Osteoblast (primary cell): ENCODE results near the gene AAGAB. TPM values are rescaled to one million over a fixed set of nuclear protein-coding genes. Genes with fewer than 3 reads are reported as not detected.

Source experiments
- DNase-seq: peaks from one replicate; pipeline ENCODE4 v3.0.0; 2011; ENCODE audit warnings: low spot score, mixed read lengths; ENCODE audit not compliant: insufficient read length; ENCODE audit errors: missing footprints
- H2AFZ ChIP-seq: 2 replicates; pipeline ENCODE4 v1.6.0; 2011; ENCODE audit warnings: mild to moderate bottlenecking, low read length
- H3K27ac ChIP-seq: 2 replicates; pipeline ENCODE4 v1.5.1; 2011; ENCODE audit warnings: mild to moderate bottlenecking, low read depth, low read length, moderate library complexity
- H3K27me3 ChIP-seq: 2 replicates; pipeline ENCODE4 v1.6.0; 2012; ENCODE audit warnings: mild to moderate bottlenecking, control low read depth, inconsistent platforms, low read length, moderate library complexity; ENCODE audit not compliant: insufficient read depth
- H3K36me3 ChIP-seq: 2 replicates; pipeline ENCODE4 v1.5.1; 2011; ENCODE audit warnings: mild to moderate bottlenecking, low read length, control low read depth, moderate library complexity; ENCODE audit not compliant: insufficient read depth
- H3K4me1 ChIP-seq: 2 replicates; pipeline ENCODE4 v1.5.1; 2011; ENCODE audit warnings: mild to moderate bottlenecking, low read length, control low read depth, moderate library complexity; ENCODE audit not compliant: insufficient read depth
- H3K4me2 ChIP-seq: 2 replicates; pipeline ENCODE4 v1.6.0; 2011; ENCODE audit warnings: mild to moderate bottlenecking, low read length; ENCODE audit not compliant: insufficient read depth
- H3K4me3 ChIP-seq: fragments of 200-600 bp; sonication (generic); 3 replicates; pipeline ENCODE4 v1.5.1; 2012; ENCODE audit warnings: mild to moderate bottlenecking, low read length, inconsistent platforms; ENCODE audit not compliant: insufficient read depth
- H3K79me2 ChIP-seq: 2 replicates; pipeline ENCODE4 v1.6.0; 2012; ENCODE audit warnings: mild to moderate bottlenecking, low read length, control low read depth, inconsistent platforms; ENCODE audit not compliant: insufficient read depth
- H3K9me3 ChIP-seq: 2 replicates; pipeline ENCODE4 v1.5.1; 2011; ENCODE audit warnings: low read depth, low read length, control low read depth
- H4K20me1 ChIP-seq: 2 replicates; pipeline ENCODE4 v1.6.0; 2012; ENCODE audit warnings: mild to moderate bottlenecking, low read length, control low read depth; ENCODE audit not compliant: insufficient read depth
- CTCF ChIP-seq: IDR thresholded peaks from 2 replicates; pipeline ENCODE4 v1.5.1; 2011; ENCODE audit warnings: mild to moderate bottlenecking, low read depth, low read length, moderate library complexity; ENCODE audit errors: extremely low read depth
- total RNA-seq: library from RNA; depleted of rRNA; stranded (reverse); fragments of >200 nt; gene quantifications from 2 replicates; pipeline ENCODE4 v1.2.3, GENCODE V29; 2012

The AAGAB gene
- total RNA-seq, 1 donor = 51.0 TPM

- Histone ChIP-seq H3K4me2 (no peak overlapping the region), H3K79me2 (peaks cover 24% of the 10 kb centered on the region), H2AFZ (no peak overlapping the region), H3K36me3 (peaks cover 49% of the 10 kb centered on the region), H3K9me3 (no peaks in the 10 kb centered on the region), H3K4me1 (peaks cover 4% of the 10 kb centered on the region), H4K20me1 (no peaks in the 10 kb centered on the region), H3K4me3 (no peak overlapping the region), H3K27me3 (no peaks in the 10 kb centered on the region), H3K27ac (no peak overlapping the region)
- TF ChIP-seq CTCF = no peak
- DNase-seq = no peak
Measured at GRCh38 chr15:67232591-67232990, 21.9 kb downstream of the AAGAB start.

- peaks cover 45% of the 10 kb centered on the region for H3K36me3 ChIP-seq
- DNase-seq = no peak
- H3K4me1 ChIP-seq = peaks cover 12% of the 10 kb centered on the region
- H3K27me3 ChIP-seq = no peaks in the 10 kb centered on the region
- no peak overlapping the region for H2AFZ ChIP-seq
- no peak overlapping the region for H3K27ac ChIP-seq
- no peak overlapping the region for H3K4me3 ChIP-seq
- H4K20me1 ChIP-seq = no peaks in the 10 kb centered on the region
- peaks cover 13% of the 10 kb centered on the region for H3K79me2 ChIP-seq
- no peak for TF ChIP-seq CTCF
- no peak overlapping the region for H3K4me2 ChIP-seq
- H3K9me3 ChIP-seq = no peaks in the 10 kb centered on the region
Measured at GRCh38 chr15:67230504-67230903, 24.0 kb downstream of the AAGAB start.

GRCh38 chr15:67228286-67228685, 26.2 kb downstream of the AAGAB start:
- Histone ChIP-seq H3K4me3 (no peak overlapping the region), H3K4me1 (peaks cover 27% of the 10 kb centered on the region), H3K4me2 (no peak overlapping the region), H4K20me1 (no peaks in the 10 kb centered on the region), H3K9me3 (no peaks in the 10 kb centered on the region), H2AFZ (no peak overlapping the region), H3K79me2 (peaks cover 21% of the 10 kb centered on the region), H3K27me3 (no peaks in the 10 kb centered on the region), H3K27ac (no peak overlapping the region), H3K36me3 (peaks cover 37% of the 10 kb centered on the region)
- no peak for TF ChIP-seq CTCF
- DNase-seq = no peak

GRCh38 chr15:67227846-67228245, 26.6 kb downstream of the AAGAB start:
- TF ChIP-seq CTCF = no peak
- peaks cover 34% of the 10 kb centered on the region for H3K36me3 ChIP-seq
- H3K4me1 ChIP-seq = peaks cover 27% of the 10 kb centered on the region
- peaks cover 25% of the 10 kb centered on the region for H3K79me2 ChIP-seq
- H4K20me1 ChIP-seq = no peaks in the 10 kb centered on the region
- H3K27me3 ChIP-seq = no peaks in the 10 kb centered on the region
- H2AFZ ChIP-seq = no peak overlapping the region
- no peak overlapping the region for H3K27ac ChIP-seq
- H3K4me2 ChIP-seq = no peak overlapping the region
- no peak overlapping the region for H3K4me3 ChIP-seq
- H3K9me3 ChIP-seq = no peaks in the 10 kb centered on the region
- no peak for DNase-seq
